ENCODE results near the gene CDKAL1.
"Not testable (repeated sequence)": the region's sequence is repeated elsewhere in the genome, so short reads cannot be mapped to it uniquely, and the experiment has no call there.

CDKAL1 gene

GRCh38 chr6:20599302-20600051 is 65.2 kb downstream of the CDKAL1 start:
- no peak for DNase-seq

GRCh38 chr6:20600831-20601230 is 66.6 kb downstream of the CDKAL1 start:
- DNase-seq: no peak

- DNase-seq: no peak
Observed at GRCh38 chr6:20604159-20604558, 69.9 kb downstream of the CDKAL1 start.

GRCh38 chr6:20605061-20605460 is 70.8 kb downstream of the CDKAL1 start:
- DNase-seq: no peak

- DNase-seq: no peak
Observed at GRCh38 chr6:20605581-20605980, 71.3 kb downstream of the CDKAL1 start.

GRCh38 chr6:20606831-20607230 is 72.6 kb downstream of the CDKAL1 start:
- no peak for DNase-seq

GRCh38 chr6:20608356-20608755 is 74.1 kb downstream of the CDKAL1 start:
- DNase-seq: no peak

GRCh38 chr6:20608905-20609304 is 74.6 kb downstream of the CDKAL1 start:
- DNase-seq: no peak

GRCh38 chr6:20609924-20610323 is 75.7 kb downstream of the CDKAL1 start:
- not testable (repeated sequence) for DNase-seq

GRCh38 chr6:20610636-20611370 is 76.5 kb downstream of the CDKAL1 start:
- no peak for DNase-seq

GRCh38 chr6:20617537-20617936 is 83.3 kb downstream of the CDKAL1 start:
- not testable (repeated sequence) for DNase-seq

- DNase-seq: no peak
Observed at GRCh38 chr6:20620043-20620442, 85.8 kb downstream of the CDKAL1 start.

- no peak for DNase-seq
Observed at GRCh38 chr6:20623761-20624160, 89.5 kb downstream of the CDKAL1 start.

GRCh38 chr6:20626165-20626564 is 91.9 kb downstream of the CDKAL1 start:
- no peak for DNase-seq

GRCh38 chr6:20629509-20629908 is 95.3 kb downstream of the CDKAL1 start:
- no peak for DNase-seq

GRCh38 chr6:20630136-20630535 is 95.9 kb downstream of the CDKAL1 start:
- DNase-seq: no peak

GRCh38 chr6:20630617-20631548 is 96.6 kb downstream of the CDKAL1 start:
- no peak for DNase-seq

- no peak for DNase-seq
Observed at GRCh38 chr6:20631549-20631924, 97.3 kb downstream of the CDKAL1 start.

GRCh38 chr6:20632696-20633095 is 98.4 kb downstream of the CDKAL1 start:
- no peak for DNase-seq

GRCh38 chr6:20633566-20634340 is 99.5 kb downstream of the CDKAL1 start:
- DNase-seq: no peak

- no peak for DNase-seq
Observed at GRCh38 chr6:20639161-20639560, 104.9 kb downstream of the CDKAL1 start.

- no peak for DNase-seq
Observed at GRCh38 chr6:20640181-20640580, 105.9 kb downstream of the CDKAL1 start.

- no peak for DNase-seq
Observed at GRCh38 chr6:20642441-20642840, 108.2 kb downstream of the CDKAL1 start.
